Panc1 (cell line): ENCODE measurements around the gene PHLDB2.

Experiments
- TCF7L2 ChIP-seq: IDR thresholded peaks from 2 replicates; pipeline ENCODE4 v1.6.1; 2011; ENCODE audit warnings: mild to moderate bottlenecking, low read depth, low read length, inconsistent platforms
- TF ChIP-seq, protein P1 (sequence below): fragments of 450-650 bp; IDR thresholded peaks from 2 replicates; pipeline ENCODE4 v1.5.1; 2017; ENCODE audit warnings: mild to moderate bottlenecking

DNA sequence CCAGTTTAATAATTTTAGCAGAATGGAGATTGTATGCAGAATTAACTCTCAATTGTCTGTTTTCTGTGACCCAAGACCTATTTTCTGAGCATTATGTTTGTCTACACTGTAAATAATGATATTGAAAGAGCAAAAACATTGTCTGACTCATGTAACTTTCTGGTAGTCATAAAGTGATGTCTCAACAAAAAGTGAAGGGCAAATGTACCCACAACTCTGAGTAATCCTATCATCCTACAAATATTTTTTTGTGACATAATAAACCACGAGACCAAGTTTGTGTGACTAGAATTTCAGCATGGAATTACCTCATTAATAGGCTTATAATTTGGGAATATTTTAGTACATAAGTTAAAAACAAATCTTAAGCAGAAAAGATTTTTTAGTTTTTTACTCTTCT, 104.4 kb downstream of the PHLDB2 start:
- TF ChIP-seq, protein P1, sequence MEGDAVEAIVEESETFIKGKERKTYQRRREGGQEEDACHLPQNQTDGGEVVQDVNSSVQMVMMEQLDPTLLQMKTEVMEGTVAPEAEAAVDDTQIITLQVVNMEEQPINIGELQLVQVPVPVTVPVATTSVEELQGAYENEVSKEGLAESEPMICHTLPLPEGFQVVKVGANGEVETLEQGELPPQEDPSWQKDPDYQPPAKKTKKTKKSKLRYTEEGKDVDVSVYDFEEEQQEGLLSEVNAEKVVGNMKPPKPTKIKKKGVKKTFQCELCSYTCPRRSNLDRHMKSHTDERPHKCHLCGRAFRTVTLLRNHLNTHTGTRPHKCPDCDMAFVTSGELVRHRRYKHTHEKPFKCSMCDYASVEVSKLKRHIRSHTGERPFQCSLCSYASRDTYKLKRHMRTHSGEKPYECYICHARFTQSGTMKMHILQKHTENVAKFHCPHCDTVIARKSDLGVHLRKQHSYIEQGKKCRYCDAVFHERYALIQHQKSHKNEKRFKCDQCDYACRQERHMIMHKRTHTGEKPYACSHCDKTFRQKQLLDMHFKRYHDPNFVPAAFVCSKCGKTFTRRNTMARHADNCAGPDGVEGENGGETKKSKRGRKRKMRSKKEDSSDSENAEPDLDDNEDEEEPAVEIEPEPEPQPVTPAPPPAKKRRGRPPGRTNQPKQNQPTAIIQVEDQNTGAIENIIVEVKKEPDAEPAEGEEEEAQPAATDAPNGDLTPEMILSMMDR = no peak
- TF ChIP-seq TCF7L2 = no peak
